Subcutaneous adipose tissue (tissue), 4 donors: ENCODE results near the gene OAT. TPM values are rescaled to one million over a fixed set of nuclear protein-coding genes. Genes with fewer than 3 reads are reported as not detected.

Experiments used
- CTCF ChIP-seq: fragments of 450-650 bp; IDR thresholded peaks from one replicate; pipeline ENCODE4 v1.5.1; 2016; ENCODE audit warnings: low read depth, mild to moderate bottlenecking, control low read depth, antibody characterized with exemption, moderate library complexity
- total RNA-seq, 4 donors: library from RNA; depleted of rRNA; stranded (reverse); fragments of >200 nt; gene quantifications; one replicate each; pipeline ENCODE4 v1.1.0, GENCODE V29; 2016

Gene OAT
- total RNA-seq, 4 donors from 2014 or later = 46.5 to 96.4 (median 93.1) TPM

DNA sequence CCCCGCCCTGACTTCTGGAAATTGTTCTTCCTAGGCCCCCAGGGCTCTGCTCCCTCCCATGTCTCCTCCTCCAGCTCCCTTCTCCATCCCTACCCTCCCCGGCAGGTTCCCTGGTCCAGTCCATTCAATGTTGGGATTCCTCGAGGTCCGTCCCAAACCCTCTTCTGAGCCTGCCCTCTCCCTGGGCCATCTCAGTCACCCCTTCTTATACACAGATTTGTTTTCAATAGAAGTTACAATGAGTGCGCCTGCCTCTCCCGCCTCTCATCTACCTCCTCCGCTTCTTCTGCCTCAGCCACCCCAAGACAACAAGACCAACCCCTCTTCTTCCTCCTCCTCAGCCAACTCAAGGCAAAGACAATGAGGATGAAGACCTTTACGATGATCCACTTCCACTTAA lies 67.9 kb downstream of the OAT start:
- TF ChIP-seq CTCF = no peak

DNA sequence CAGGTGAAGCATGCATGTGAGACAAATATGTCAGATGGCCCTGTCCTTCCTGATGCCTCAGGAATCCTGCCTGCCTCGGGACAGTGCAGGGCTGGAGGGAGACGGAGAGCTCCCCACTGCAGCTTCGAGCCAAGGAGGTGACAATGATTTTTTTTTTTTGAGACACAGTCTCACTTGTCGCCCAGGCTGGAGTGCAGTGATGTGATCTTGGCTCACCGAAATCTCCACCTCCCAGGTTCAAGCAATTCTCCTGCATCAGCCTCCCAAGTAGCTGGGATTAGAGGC lies 68.8 kb downstream of the OAT start:
- TF ChIP-seq CTCF = no peak

- no peak for TF ChIP-seq CTCF
Measured at GRCh38 chr10:124349231-124349995, 69.3 kb downstream of the OAT start.

- no peak for TF ChIP-seq CTCF
Measured at GRCh38 chr10:124348801-124349200, 69.9 kb downstream of the OAT start.

- no peak for TF ChIP-seq CTCF
Measured at GRCh38 chr10:124347956-124348355, 70.8 kb downstream of the OAT start.

Other genes starting within 250 kb of the OAT start
- gene NKX1-2, start 31.1 kb upstream of the OAT start, total RNA-seq = not detected
- gene LHPP, start 42.9 kb upstream of the OAT start, total RNA-seq = 10 to 100 TPM in 3 of 4 donors, 1 to 10 TPM in 1; 9.3 to 20.5 (median 14.5) TPM